ENCODE results near the gene OVOL3. TPM values are rescaled to one million over a fixed set of nuclear protein-coding genes. Genes with fewer than 3 reads are reported as not detected.

Gene OVOL3
- total RNA-seq, 1 experiment from 2014 or later, result 0.47 TPM

DNA sequence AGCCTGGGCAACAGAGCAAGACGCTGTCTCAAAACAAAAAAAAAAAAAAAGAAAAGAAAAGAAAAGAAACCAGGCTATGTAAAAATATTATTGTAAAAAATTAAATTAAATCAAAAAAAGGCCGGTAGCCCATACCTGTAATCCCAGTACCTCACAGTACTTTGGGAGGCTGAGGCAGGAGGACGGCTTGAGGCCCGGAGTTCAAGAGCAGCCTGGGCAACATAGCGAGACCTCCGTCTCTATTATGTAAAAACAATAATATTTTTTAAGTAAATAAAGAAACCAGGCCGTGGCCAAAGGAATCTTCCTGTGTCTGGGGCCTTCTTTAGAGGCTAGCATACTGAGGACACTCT lies 28.2 kb downstream of the OVOL3 start:
- intact Hi-C loops (cut with micrococcal nuclease; ENCODE audit: unreplicated experiment), result no loop called here
- no peaks in the 10 kb centered on the region for H3K27me3 ChIP-seq (replicated peaks; ENCODE audit: insufficient read depth, low read depth, low read length, poor library complexity)
- CTCF ChIA-PET, result no interaction called here
- H3K9me3 ChIP-seq (ENCODE audit: low read depth, low read length, poor library complexity, severe bottlenecking), result no peaks in the 10 kb centered on the region
- DNase-seq (ENCODE audit: low spot score), result no peak
- peak overlapping the region; percentile 90 for H3K27ac ChIP-seq (ENCODE audit: low read depth, low read length, poor library complexity, severe bottlenecking)
- no TSS peak for BruUV-seq (replicated peaks)
- TF ChIP-seq, protein P1, sequence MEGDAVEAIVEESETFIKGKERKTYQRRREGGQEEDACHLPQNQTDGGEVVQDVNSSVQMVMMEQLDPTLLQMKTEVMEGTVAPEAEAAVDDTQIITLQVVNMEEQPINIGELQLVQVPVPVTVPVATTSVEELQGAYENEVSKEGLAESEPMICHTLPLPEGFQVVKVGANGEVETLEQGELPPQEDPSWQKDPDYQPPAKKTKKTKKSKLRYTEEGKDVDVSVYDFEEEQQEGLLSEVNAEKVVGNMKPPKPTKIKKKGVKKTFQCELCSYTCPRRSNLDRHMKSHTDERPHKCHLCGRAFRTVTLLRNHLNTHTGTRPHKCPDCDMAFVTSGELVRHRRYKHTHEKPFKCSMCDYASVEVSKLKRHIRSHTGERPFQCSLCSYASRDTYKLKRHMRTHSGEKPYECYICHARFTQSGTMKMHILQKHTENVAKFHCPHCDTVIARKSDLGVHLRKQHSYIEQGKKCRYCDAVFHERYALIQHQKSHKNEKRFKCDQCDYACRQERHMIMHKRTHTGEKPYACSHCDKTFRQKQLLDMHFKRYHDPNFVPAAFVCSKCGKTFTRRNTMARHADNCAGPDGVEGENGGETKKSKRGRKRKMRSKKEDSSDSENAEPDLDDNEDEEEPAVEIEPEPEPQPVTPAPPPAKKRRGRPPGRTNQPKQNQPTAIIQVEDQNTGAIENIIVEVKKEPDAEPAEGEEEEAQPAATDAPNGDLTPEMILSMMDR (conservative IDR thresholded peaks at IDR 0.05; ENCODE audit: low read depth, low read length), result no peak
- no peak for TF ChIP-seq EZH2 (IDR thresholded peaks at IDR 0.05; ENCODE audit: borderline replicate concordance, low read depth, low read length, poor library complexity, severe bottlenecking)
- peaks cover 12% of the 10 kb centered on the region for H3K36me3 ChIP-seq (ENCODE audit: insufficient read depth, low read length, poor library complexity, severe bottlenecking)
- peaks cover 10% of the 10 kb centered on the region for H3K4me1 ChIP-seq (ENCODE audit: insufficient read depth, low read length, poor library complexity, severe bottlenecking)
- POLR2A ChIA-PET (ENCODE audit: low non-redundant PET), result no interaction called here
- peak overlapping the region; percentile 77 for H3K4me3 ChIP-seq (ENCODE audit: low read depth, low read length, poor library complexity, severe bottlenecking)

DNA sequence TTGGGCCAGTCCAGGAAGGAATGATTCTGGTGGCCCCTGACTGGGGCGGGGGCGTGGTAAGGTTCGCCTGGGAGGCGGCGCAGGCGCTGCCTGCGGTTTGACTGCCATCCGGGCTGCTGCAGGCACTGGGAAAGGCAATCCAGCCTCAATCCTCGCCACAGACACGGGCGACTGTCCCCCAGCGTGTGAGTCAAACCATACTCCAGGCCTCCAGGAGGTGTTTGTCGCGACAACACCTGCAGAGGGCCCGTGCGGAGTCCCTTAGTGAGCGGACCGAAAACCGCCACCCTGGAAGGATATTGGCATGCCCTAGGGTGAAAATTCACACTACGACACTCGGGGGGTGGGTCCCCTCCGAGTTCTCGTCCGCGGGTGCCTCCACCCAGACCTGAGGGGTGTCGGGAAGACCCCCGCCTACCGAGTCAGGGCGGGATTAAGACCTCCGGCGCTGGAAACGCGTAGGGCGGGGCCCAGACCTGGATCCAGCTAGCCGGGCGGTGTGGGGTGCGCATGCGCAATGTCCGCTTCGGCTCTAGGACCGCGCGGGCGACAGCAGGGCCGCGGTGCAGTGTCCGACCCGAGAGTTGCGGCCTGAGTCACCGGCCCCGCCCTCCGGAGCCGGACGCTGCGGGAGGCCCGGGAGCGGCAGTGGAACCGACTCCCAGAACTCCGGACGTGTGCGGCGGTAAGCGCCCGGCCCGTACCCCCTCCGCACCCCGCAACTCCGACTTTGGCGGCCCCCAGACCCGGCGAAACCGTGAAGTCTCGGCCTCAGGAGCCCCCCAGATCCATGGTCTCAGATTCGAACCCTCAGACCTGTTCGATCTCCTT lies 28.7 kb downstream of the OVOL3 start, which contains the start of gene CAPNS1:
CAPNS1 (plus strand) TSS at position 594 of the 831 bp plus-strand sequence. CDS start 946 bp downstream, outside the sequence.
- no TSS peak for BruUV-seq (replicated peaks)
- CTCF ChIA-PET, result no interaction called here
- peak within 1 kb of the TSS; percentile 77 for H3K4me3 ChIP-seq (ENCODE audit: low read depth, low read length, poor library complexity, severe bottlenecking)
- peaks cover 10% of the 10 kb centered on the region for H3K4me1 ChIP-seq (ENCODE audit: insufficient read depth, low read length, poor library complexity, severe bottlenecking)
- intact Hi-C loops (cut with micrococcal nuclease; ENCODE audit: unreplicated experiment), result no loop called here
- POLR2A ChIA-PET (ENCODE audit: low non-redundant PET), result no interaction called here
- DNase-seq (ENCODE audit: low spot score), result peak; percentile 97
- no peaks in the 10 kb centered on the region for H3K27me3 ChIP-seq (replicated peaks; ENCODE audit: insufficient read depth, low read depth, low read length, poor library complexity)
- peaks cover 16% of the 10 kb centered on the region for H3K36me3 ChIP-seq (ENCODE audit: insufficient read depth, low read length, poor library complexity, severe bottlenecking)
- no peaks in the 10 kb centered on the region for H3K9me3 ChIP-seq (ENCODE audit: low read depth, low read length, poor library complexity, severe bottlenecking)
- TF ChIP-seq, protein P1 (conservative IDR thresholded peaks at IDR 0.05; ENCODE audit: low read depth, low read length), result peak; percentile 25; the same call in 1 of the 2 replicates
- TF ChIP-seq EZH2 (IDR thresholded peaks at IDR 0.05; ENCODE audit: borderline replicate concordance, low read depth, low read length, poor library complexity, severe bottlenecking), result no peak
- H3K27ac ChIP-seq (ENCODE audit: low read depth, low read length, poor library complexity, severe bottlenecking), result peak within 1 kb of the TSS; percentile 90

DNA sequence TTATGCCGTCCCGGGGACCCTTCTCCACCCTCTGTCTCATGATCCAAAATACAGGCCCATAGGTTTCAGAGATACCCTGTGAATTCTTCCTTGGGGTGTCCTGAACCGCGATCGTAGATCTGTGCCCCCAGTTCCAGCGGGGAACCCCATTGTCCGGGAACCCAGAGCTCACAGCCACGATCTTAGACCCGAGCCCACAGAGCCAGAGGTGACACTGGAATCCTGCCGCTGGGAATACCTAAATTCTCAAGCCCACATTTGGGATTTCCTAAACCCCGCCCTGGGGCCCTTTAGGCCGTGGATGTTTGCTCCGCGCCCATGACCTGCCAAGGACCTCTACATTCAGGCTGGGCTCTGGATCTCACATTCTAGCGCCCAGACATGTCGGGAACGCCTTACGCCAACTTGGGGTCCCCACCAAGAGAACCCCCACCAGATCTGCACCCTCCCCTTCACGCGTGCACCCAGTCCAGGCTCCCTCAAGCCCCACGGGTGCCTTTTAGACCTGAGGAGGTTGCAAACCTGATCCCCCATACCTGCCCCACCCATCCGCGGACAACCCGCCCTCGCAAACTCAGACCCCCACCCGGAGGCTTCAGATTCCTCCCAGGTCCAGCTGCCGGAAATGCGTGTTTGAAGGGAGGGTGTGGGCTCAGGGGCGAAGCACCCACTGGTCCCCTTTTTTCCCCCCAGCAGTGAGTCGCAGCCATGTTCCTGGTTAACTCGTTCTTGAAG lies 29.5 kb downstream of the OVOL3 start:
- Histone ChIP-seq H3K27ac (ENCODE audit: low read depth, low read length, poor library complexity, severe bottlenecking) (peak overlapping the region; percentile 90), H3K27me3 (replicated peaks; ENCODE audit: insufficient read depth, low read depth, low read length, poor library complexity) (no peaks in the 10 kb centered on the region), H3K36me3 (ENCODE audit: insufficient read depth, low read length, poor library complexity, severe bottlenecking) (peaks cover 24% of the 10 kb centered on the region), H3K4me1 (ENCODE audit: insufficient read depth, low read length, poor library complexity, severe bottlenecking) (peaks cover 10% of the 10 kb centered on the region), H3K4me3 (ENCODE audit: low read depth, low read length, poor library complexity, severe bottlenecking) (peak overlapping the region; percentile 77), H3K9me3 (ENCODE audit: low read depth, low read length, poor library complexity, severe bottlenecking) (no peaks in the 10 kb centered on the region)
- intact Hi-C loops (cut with micrococcal nuclease; ENCODE audit: unreplicated experiment), result no loop called here
- peak; percentile 82 for DNase-seq (ENCODE audit: low spot score)
- ChIA-PET POLR2A (ENCODE audit: low non-redundant PET) (interaction anchor here (0.6 kb wide), 1 partner anchor 26 kb away, joined by 4 read pairs; the partner anchor contains the start of gene POLR2I), CTCF (no interaction called here)
- BruUV-seq (replicated peaks), result TSS peak; percentile 83
- TF ChIP-seq, protein P1 (conservative IDR thresholded peaks at IDR 0.05; ENCODE audit: low read depth, low read length), result no peak
- no peak for TF ChIP-seq EZH2 (IDR thresholded peaks at IDR 0.05; ENCODE audit: borderline replicate concordance, low read depth, low read length, poor library complexity, severe bottlenecking)

All from A673 (cell line).